Measurements from ENCODE around the gene NCBP2.

DNA sequence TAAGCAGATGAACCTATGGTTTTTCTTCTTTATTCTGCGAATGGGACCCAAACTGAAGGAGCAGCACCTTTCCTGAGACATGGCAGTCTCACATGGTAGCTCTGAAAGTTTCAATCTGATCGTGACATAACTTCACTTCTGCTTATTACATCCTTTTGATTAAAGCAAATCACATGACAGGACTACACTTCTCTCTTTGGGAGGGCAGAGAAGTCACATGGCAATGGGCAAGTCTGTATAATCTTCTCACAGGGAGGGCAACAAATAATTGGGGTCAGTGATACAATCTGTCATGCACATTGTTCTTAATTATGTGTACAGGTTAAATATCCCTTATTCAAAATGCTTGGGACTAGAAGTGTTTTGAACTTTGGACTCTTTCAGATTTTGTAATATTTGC lies 21.6 kb downstream of the NCBP2 start:
- TF ChIP-seq, protein P1, sequence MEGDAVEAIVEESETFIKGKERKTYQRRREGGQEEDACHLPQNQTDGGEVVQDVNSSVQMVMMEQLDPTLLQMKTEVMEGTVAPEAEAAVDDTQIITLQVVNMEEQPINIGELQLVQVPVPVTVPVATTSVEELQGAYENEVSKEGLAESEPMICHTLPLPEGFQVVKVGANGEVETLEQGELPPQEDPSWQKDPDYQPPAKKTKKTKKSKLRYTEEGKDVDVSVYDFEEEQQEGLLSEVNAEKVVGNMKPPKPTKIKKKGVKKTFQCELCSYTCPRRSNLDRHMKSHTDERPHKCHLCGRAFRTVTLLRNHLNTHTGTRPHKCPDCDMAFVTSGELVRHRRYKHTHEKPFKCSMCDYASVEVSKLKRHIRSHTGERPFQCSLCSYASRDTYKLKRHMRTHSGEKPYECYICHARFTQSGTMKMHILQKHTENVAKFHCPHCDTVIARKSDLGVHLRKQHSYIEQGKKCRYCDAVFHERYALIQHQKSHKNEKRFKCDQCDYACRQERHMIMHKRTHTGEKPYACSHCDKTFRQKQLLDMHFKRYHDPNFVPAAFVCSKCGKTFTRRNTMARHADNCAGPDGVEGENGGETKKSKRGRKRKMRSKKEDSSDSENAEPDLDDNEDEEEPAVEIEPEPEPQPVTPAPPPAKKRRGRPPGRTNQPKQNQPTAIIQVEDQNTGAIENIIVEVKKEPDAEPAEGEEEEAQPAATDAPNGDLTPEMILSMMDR (IDR thresholded peaks at IDR 0.05) = no peak
- TF ChIP-seq POLR2A (IDR thresholded peaks at IDR 0.05) (no peak), POLR2AphosphoS5 (IDR thresholded peaks at IDR 0.05) (no peak)
